HepG2 (cell line): ENCODE results near the gene NPPB. TPM values are rescaled to one million over a fixed set of nuclear protein-coding genes. Genes with fewer than 3 reads are reported as not detected.

ENCODE experiments used
- KLF9 ChIP-seq: IDR thresholded peaks from 2 replicates; pipeline ENCODE4 v1.6.1; 2016; ENCODE audit warnings: low read depth
- PRDM4 ChIP-seq: sonication (generic); formaldehyde crosslinking; IDR thresholded peaks from 2 replicates; pipeline ENCODE4 v1.9.0; 2021; ENCODE audit warnings: missing genetic modification reagents, borderline replicate concordance
- REST ChIP-seq, 2 experiments: IDR thresholded peaks; 2 replicates each; pipeline ENCODE4 v1.6.1; 2011 to 2012; ENCODE audit warnings: low read length in 2 of 2, borderline replicate concordance in 1 of 2, low read depth in 1 of 2, mild to moderate bottlenecking in 1 of 2, moderate library complexity in 1 of 2
- SAP130 ChIP-seq: IDR thresholded peaks from 2 replicates; pipeline ENCODE4 v1.6.1; 2016; ENCODE audit warnings: low read depth
- SMAD3 ChIP-seq: sonication (generic); formaldehyde crosslinking; IDR thresholded peaks from 2 replicates; pipeline ENCODE4 v1.4.0; 2020; ENCODE audit warnings: missing genetic modification reagents
- SMARCC2 ChIP-seq: fragments of 450-650 bp; IDR thresholded peaks from 2 replicates; pipeline ENCODE4 v1.6.1; 2017; ENCODE audit warnings: antibody characterized with exemption, mild to moderate bottlenecking
- SP4 ChIP-seq: sonication (generic); formaldehyde crosslinking; IDR thresholded peaks from 2 replicates; pipeline ENCODE4 v1.8.1; 2023; ENCODE audit warnings: mild to moderate bottlenecking, missing genetic modification reagents
- STAT5B ChIP-seq: sonication (generic); formaldehyde crosslinking; IDR thresholded peaks from 2 replicates; pipeline ENCODE4 v1.4.0; 2020; ENCODE audit warnings: missing genetic modification reagents
- THAP11 ChIP-seq: IDR thresholded peaks from 2 replicates; pipeline ENCODE4 v1.6.1; 2016; ENCODE audit warnings: missing biosample characterization, missing genetic modification reagents
- ZFAT ChIP-seq: sonication (generic); formaldehyde crosslinking; conservative IDR thresholded peaks from 2 replicates; pipeline ENCODE4 v1.8.1; 2023; ENCODE audit warnings: missing genetic modification reagents, inconsistent platforms
- ZNF331 ChIP-seq: sonication (generic); formaldehyde crosslinking; IDR thresholded peaks from 2 replicates; pipeline ENCODE4 v1.4.0; 2020; ENCODE audit warnings: missing genetic modification reagents
- polyA plus RNA-seq, 8 experiments: library from polyadenylated mRNA; depleted of rRNA in 3 of 8; stranded (reverse) in 7 of 8; unstranded in 1 of 8; fragments of >200 nt; fragmentation: Illumina TruSeq in 4 of 8; extraction: Trizol in 4 of 8; gene quantifications; 2 replicates each; pipeline versions ENCODE4 v1.2.1 to v1.2.3, GENCODE V29; 2011 to 2016; ENCODE audit warnings: low read depth in 4 of 8, missing spikeins in 1 of 8, mixed read lengths in 1 of 8; ENCODE audit not compliant: insufficient read depth in 1 of 8
- total RNA-seq, 5 experiments: library from RNA; depleted of rRNA; stranded (reverse); fragments of >200 nt; fragmentation: Illumina TruSeq; extraction: Trizol; gene quantifications; 2 replicates each; pipeline ENCODE4 v1.2.3, GENCODE V29; 2016; ENCODE audit warnings: low read depth in 1 of 5

The NPPB gene
- total and polyA plus RNA-seq, 2 of the 13 experiments (the other 11 are each of a cell fraction or from before 2014, with no cell fraction given), result 1.9 TPM; not detected in 1

- TF ChIP-seq SP4 (CRISPR knock-in tag), result peak; percentile 35; the same call in 1 of the 2 replicates
- TF ChIP-seq REST (IDR thresholded peaks at IDR 0.05; ENCODE audit: borderline replicate concordance in 1 of 2, low read depth in 1 of 2, low read length in 2 of 2), result peak; percentile 51 to 95
- TF ChIP-seq STAT5B (CRISPR knock-in tag), result 0 out of 2 replicates have a peak, but pooled peaks have one; percentile 80
- 0 out of 2 replicates have a peak, but pooled peaks have one; percentile 35 for TF ChIP-seq SMAD3
- TF ChIP-seq KLF9, result no peak
- TF ChIP-seq PRDM4 (CRISPR knock-in tag), result peak; percentile 49; the same call in 1 of the 2 replicates
- TF ChIP-seq ZNF331 (CRISPR knock-in tag), result peak; percentile 45; the same call in 1 of the 2 replicates
- peak; percentile 45 for TF ChIP-seq SAP130 (CRISPR knock-in tag)
- TF ChIP-seq ZFAT (CRISPR knock-in tag), result no peak
- TF ChIP-seq THAP11, result 0 out of 2 replicates have a peak, but pooled peaks have one; percentile 13
- no peak for TF ChIP-seq SMARCC2
Observed at GRCh38 chr1:11845641-11846335, 13.0 kb downstream of the NPPB start (continued).
